ENCODE measurements around the gene SAE1. TPM values are rescaled to one million over a fixed set of nuclear protein-coding genes. Genes with fewer than 3 reads are reported as not detected.

Gene SAE1
- polyA plus RNA-seq, 3 donors, result 28.3 to 54.2 (median 46.5) TPM

GRCh38 chr19:47232422-47233211, 102.0 kb downstream of the SAE1 start:
- Histone ChIP-seq H4K20me1 (ENCODE audit: insufficient read depth, low read length) (peaks cover 19% of the 10 kb centered on the region), H3K79me2 (ENCODE audit: insufficient read depth, low read length) (peaks cover 10% of the 10 kb centered on the region), H3K4me2 (replicated peaks; ENCODE audit: extremely low read depth, low read length, poor library complexity, severe bottlenecking) (no peak overlapping the region), H2AFZ (ENCODE audit: insufficient read depth, low read depth, low read length, poor library complexity, severe bottlenecking) (no peak overlapping the region), H3K9me3 (replicated peaks in 1 of 2; ENCODE audit: control insufficient read depth in 1 of 2, insufficient read depth in 1 of 2, low read length in 2 of 2) (no peaks in the 10 kb centered on the region), H3K27me3 (ENCODE audit: control insufficient read depth in 2 of 2, insufficient read depth in 2 of 2, low read length in 2 of 2) (peaks cover 0 to 28% of the 10 kb centered on the region in 2 donors), H3K4me3 (replicated peaks in 1 of 3; ENCODE audit: low read depth in 2 of 3, low read length in 3 of 3) (no peak overlapping the region), H3K27ac (ENCODE audit: low read depth in 1 of 2, low read length in 2 of 2) (no peak overlapping the region), H3K36me3 (replicated peaks in 1 of 2; ENCODE audit: control insufficient read depth in 1 of 2, insufficient read depth in 2 of 2, low read length in 2 of 2) (no peaks in the 10 kb centered on the region), H3K4me1 (ENCODE audit: control insufficient read depth in 1 of 2, insufficient read depth in 2 of 2, low read length in 2 of 2) (peaks cover 35 to 41% of the 10 kb centered on the region in 2 donors), H3K9ac (ENCODE audit: insufficient read depth, low read length, poor library complexity, severe bottlenecking) (no peak overlapping the region)
- DNase-seq, result peak in 2 of 3 donors; percentile 46 to 87
- H3K4me3 Mint-ChIP-seq, result peak overlapping the region; percentile 59 to 92
- no peak for TF ChIP-seq CTCF (IDR thresholded peaks at IDR 0.05)
- peak overlapping the region in 6 of 7 donors; percentile 1 to 57 (median 28) for H3K27ac Mint-ChIP-seq
- intact Hi-C loops (cut with micrococcal nuclease), result no loop called here
- peaks cover 35 to 57% (median 42%) of the 10 kb centered on the region in 3 donors for H3K27me3 Mint-ChIP-seq (ENCODE audit: low read depth in 3 of 3)
- WGBS (ENCODE audit: insufficient coverage), result 64% methylated on average over 10 of the region's 16 CpGs
- H3K9me3 Mint-ChIP-seq, result peaks cover 0 to 6% (median 2%) of the 10 kb centered on the region in 7 donors
- H3K4me1 Mint-ChIP-seq, result peaks cover 19% of the 10 kb centered on the region
- H3K36me3 Mint-ChIP-seq, result no peaks in the 10 kb centered on the region

- no peak for DNase-seq
- Histone ChIP-seq H3K4me3 (replicated peaks in 1 of 3; ENCODE audit: low read depth in 2 of 3, low read length in 3 of 3) (no peak overlapping the region), H3K27me3 (ENCODE audit: control insufficient read depth in 2 of 2, insufficient read depth in 2 of 2, low read length in 2 of 2) (peaks cover 20 to 59% of the 10 kb centered on the region in 2 donors), H3K9me3 (replicated peaks in 1 of 2; ENCODE audit: control insufficient read depth in 1 of 2, insufficient read depth in 1 of 2, low read length in 2 of 2) (peaks cover 3 to 14% of the 10 kb centered on the region in 2 donors), H3K36me3 (replicated peaks in 1 of 2; ENCODE audit: control insufficient read depth in 1 of 2, insufficient read depth in 2 of 2, low read length in 2 of 2) (no peaks in the 10 kb centered on the region), H3K4me2 (replicated peaks; ENCODE audit: extremely low read depth, low read length, poor library complexity, severe bottlenecking) (no peak overlapping the region), H4K20me1 (ENCODE audit: insufficient read depth, low read length) (no peaks in the 10 kb centered on the region), H3K9ac (ENCODE audit: insufficient read depth, low read length, poor library complexity, severe bottlenecking) (no peak overlapping the region), H3K4me1 (ENCODE audit: control insufficient read depth in 1 of 2, insufficient read depth in 2 of 2, low read length in 2 of 2) (peaks cover 23 to 32% of the 10 kb centered on the region in 2 donors), H2AFZ (ENCODE audit: insufficient read depth, low read depth, low read length, poor library complexity, severe bottlenecking) (no peak overlapping the region), H3K79me2 (ENCODE audit: insufficient read depth, low read length) (no peaks in the 10 kb centered on the region), H3K27ac (ENCODE audit: low read depth in 1 of 2, low read length in 2 of 2) (no peak overlapping the region)
- 100% methylated on average over 2 of the region's 12 CpGs for WGBS (ENCODE audit: insufficient coverage)
- Mint-ChIP-seq H3K36me3 (peaks cover 3 to 5% of the 10 kb centered on the region in 2 donors), H3K4me3 (peak overlapping the region in 1 of 2 donors; percentile 60), H3K27me3 (ENCODE audit: low read depth in 3 of 3) (peaks cover 57 to 72% (median 63%) of the 10 kb centered on the region in 3 donors), H3K27ac (no peak overlapping the region), H3K4me1 (peaks cover 27% of the 10 kb centered on the region), H3K9me3 (peaks cover 0 to 21% (median 8%) of the 10 kb centered on the region in 7 donors)
- TF ChIP-seq CTCF (IDR thresholded peaks at IDR 0.05), result no peak
- intact Hi-C loops (cut with micrococcal nuclease), result no loop called here
Observed at GRCh38 chr19:47236072-47236675, 105.5 kb downstream of the SAE1 start.
